AG04449 (cell line): ENCODE measurements around the gene CD274.
"Not testable (repeated sequence)": the region's sequence is repeated elsewhere in the genome, so short reads cannot be mapped to it uniquely, and the experiment has no call there.

Experiments
- CTCF ChIA-PET: fragments of 350-600 bp; formaldehyde crosslinking; extraction: SDS; loops from one replicate; lab custom pipeline; 2021; ENCODE audit warnings: antibody characterized with exemption; lab: Yijun Ruan, JAX
- POLR2A ChIA-PET: fragments of 400-600, 350-600 bp; formaldehyde crosslinking; extraction: SDS; loops from one replicate; lab custom pipeline; 2020; ENCODE audit warnings: antibody characterized with exemption, inconsistent platforms; lab: Yijun Ruan, JAX
- DNase-seq: peaks from one replicate; pipeline ENCODE4 v3.0.0-alpha.2; 2010; ENCODE audit warnings: low read depth, low spot score
- H3K4me3 ChIP-seq: 2 replicates; pipeline ENCODE4 v1.5.1; 2011; ENCODE audit warnings: low read depth, mild to moderate bottlenecking, control low read depth, low read length
- TF ChIP-seq, protein P1 (sequence below): IDR thresholded peaks from one replicate; pipeline ENCODE4 v1.5.1; 2011; ENCODE audit warnings: mild to moderate bottlenecking, moderate library complexity, low read length, control low read depth, inconsistent platforms; ENCODE audit not compliant: insufficient read depth; ENCODE audit errors: missing control alignments

The CD274 gene

DNA sequence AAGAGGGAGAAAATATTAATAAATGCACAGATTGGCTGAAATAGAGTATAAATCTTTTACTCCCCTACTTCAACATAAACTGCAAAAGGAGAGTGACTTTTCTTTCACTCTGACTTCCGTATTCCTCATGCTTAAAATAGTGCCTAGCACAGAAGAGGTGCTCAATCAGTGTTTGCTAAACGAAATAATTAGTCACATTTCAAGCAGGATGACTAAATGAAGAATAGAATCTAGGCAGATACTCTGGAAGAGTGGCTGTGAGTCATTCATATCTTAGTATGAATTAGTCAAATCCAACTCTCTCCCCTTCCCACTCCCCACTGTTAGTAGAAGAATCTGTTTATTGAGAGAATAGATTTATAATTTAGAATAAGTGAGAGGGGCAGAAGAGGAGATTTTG lies 4.8 kb downstream of the CD274 start:
- no peak for DNase-seq
- POLR2A ChIA-PET: no interaction called here

GRCh38 chr9:5459289-5459829 lies 9.0 kb downstream of the CD274 start:
- POLR2A ChIA-PET: no interaction called here
- no peak overlapping the region for H3K4me3 ChIP-seq
- TF ChIP-seq, protein P1, sequence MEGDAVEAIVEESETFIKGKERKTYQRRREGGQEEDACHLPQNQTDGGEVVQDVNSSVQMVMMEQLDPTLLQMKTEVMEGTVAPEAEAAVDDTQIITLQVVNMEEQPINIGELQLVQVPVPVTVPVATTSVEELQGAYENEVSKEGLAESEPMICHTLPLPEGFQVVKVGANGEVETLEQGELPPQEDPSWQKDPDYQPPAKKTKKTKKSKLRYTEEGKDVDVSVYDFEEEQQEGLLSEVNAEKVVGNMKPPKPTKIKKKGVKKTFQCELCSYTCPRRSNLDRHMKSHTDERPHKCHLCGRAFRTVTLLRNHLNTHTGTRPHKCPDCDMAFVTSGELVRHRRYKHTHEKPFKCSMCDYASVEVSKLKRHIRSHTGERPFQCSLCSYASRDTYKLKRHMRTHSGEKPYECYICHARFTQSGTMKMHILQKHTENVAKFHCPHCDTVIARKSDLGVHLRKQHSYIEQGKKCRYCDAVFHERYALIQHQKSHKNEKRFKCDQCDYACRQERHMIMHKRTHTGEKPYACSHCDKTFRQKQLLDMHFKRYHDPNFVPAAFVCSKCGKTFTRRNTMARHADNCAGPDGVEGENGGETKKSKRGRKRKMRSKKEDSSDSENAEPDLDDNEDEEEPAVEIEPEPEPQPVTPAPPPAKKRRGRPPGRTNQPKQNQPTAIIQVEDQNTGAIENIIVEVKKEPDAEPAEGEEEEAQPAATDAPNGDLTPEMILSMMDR: no peak
- DNase-seq: no peak
- CTCF ChIA-PET: interaction anchor here (0.8 to 2.6 kb wide), 5 partner anchors 10 to 141 kb away, joined by 3 to 9 read pairs (median 3); partner anchors contain the start of gene CD274

More for the DNA sequence above, 4.8 kb downstream of the CD274 start:
- TF ChIP-seq, protein P1: no peak
- H3K4me3 ChIP-seq: no peak overlapping the region
- CTCF ChIA-PET: interaction anchor here (1.3 kb wide), 2 partner anchors 135 to 269 kb away, joined by 4 to 5 read pairs; no protein-coding TSS in a partner anchor

- TF ChIP-seq, protein P1: no peak
- H3K4me3 ChIP-seq: no peak overlapping the region
- POLR2A ChIA-PET: no interaction called here
- CTCF ChIA-PET: interaction anchor here (0.8 to 2.6 kb wide), 2 partner anchors 10 to 130 kb away, joined by 3 to 9 read pairs; partner anchors contain the start of gene CD274
- DNase-seq: no peak
These were observed 9.8 kb downstream of the CD274 start for GRCh38 chr9:5460157-5460556.

DNA sequence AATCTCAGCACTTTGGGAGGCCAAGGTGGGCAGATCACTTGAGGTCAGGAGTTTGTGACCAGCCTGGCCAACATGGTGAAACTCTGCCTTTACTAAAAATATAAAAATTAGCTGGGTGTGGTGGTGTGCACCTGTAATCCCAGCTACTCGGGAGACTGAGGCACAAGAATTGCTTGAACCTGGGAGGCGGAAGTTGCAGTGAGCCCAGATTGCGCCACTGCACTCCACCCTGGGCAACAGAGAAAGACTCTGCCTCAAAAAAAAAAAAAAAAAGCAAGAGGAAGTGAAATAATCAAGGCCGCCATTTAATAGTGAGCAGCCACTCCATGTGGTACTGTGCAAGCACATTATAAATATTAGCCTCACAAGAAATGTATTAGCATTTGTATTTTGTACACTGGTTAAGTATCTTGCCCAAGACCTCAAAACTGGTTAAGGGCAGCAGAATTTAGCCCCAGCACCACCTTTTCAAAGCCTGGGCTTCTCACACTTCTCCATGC lies 14.5 kb downstream of the CD274 start:
- CTCF ChIA-PET: interaction anchor here (0.7 to 3.5 kb wide), 6 partner anchors 14 to 136 kb away, joined by 3 to 10 read pairs (median 4); partner anchors contain the start of gene CD274
- POLR2A ChIA-PET, DNase-seq, H3K4me3 ChIP-seq: not testable (repeated sequence)

- TF ChIP-seq, protein P1: no peak
- no peak for DNase-seq
- H3K4me3 ChIP-seq: no peak overlapping the region
- ChIA-PET POLR2A (no interaction called here), CTCF (interaction anchor here (1.0 to 2.0 kb wide), 2 partner anchors 92 to 124 kb away, joined by 3 to 8 read pairs; no protein-coding TSS in a partner anchor)
These were observed 15.7 kb downstream of the CD274 start for GRCh38 chr9:5466005-5466404.

DNA sequence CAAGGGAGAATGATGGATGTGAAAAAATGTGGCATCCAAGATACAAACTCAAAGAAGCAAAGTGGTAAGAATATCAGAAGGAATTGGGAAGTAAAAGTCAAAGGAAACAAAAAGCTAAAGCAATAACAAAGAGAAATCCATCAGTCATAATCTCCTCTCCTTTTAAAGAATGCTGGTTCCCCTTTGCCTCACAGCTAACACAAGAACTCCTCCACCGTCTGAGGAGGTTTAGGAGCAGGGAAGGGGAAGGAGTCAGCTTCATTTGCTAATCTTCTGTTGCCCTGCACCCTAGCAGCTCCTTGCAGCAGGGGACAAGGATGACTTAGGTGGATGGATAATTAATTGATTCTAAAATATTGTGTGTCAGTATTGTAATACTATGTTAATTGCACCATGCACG lies 16.4 kb downstream of the CD274 start:
- TF ChIP-seq, protein P1: no peak
- H3K4me3 ChIP-seq: no peak overlapping the region
- POLR2A ChIA-PET: no interaction called here
- no peak for DNase-seq
- CTCF ChIA-PET: interaction anchor here (0.9 to 2.0 kb wide), 3 partner anchors 14 to 123 kb away, joined by 3 to 8 read pairs (median 3); no protein-coding TSS in a partner anchor

DNA sequence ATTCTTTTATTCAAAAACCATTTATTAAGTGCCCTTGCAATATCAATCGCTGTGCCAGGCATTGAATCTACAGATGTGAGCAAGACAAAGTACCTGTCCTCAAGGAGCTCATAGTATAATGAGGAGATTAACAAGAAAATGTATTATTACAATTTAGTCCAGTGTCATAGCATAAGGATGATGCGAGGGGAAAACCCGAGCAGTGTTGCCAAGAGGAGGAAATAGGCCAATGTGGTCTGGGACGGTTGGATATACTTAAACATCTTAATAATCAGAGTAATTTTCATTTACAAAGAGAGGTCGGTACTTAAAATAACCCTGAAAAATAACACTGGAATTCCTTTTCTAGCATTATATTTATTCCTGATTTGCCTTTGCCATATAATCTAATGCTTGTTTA lies 18.5 kb downstream of the CD274 start:
- no peak for DNase-seq
- CTCF ChIA-PET: interaction anchor here (0.9 to 1.3 kb wide), 2 partner anchors 12 to 19 kb away, joined by 3 to 6 read pairs; partner anchors contain the start of gene CD274

More for the DNA sequence above, 18.5 kb downstream of the CD274 start:
- POLR2A ChIA-PET: no interaction called here
- TF ChIP-seq, protein P1: no peak
- H3K4me3 ChIP-seq: no peak overlapping the region
